DOHH2 (cell line): Measurements from ENCODE around the gene RIPK3.

Experiments used
- CTCF ChIP-seq: fragments of 200-600 bp; sonication (generic); IDR thresholded peaks from one replicate; pipeline ENCODE4 v1.5.1; 2014; ENCODE audit warnings: antibody characterized with exemption, mild to moderate bottlenecking, low read depth, low read length; ENCODE audit not compliant: poor library complexity, severe bottlenecking
- EZH2phosphoT487 ChIP-seq: fragments of 200-600 bp; sonication (generic); IDR thresholded peaks from 2 replicates; pipeline ENCODE4 v1.6.1; 2017; ENCODE audit warnings: borderline replicate concordance, mild to moderate bottlenecking, antibody characterized with exemption, low read length, moderate library complexity, mixed read lengths

GRCh38 chr14:24353559-24354481 lies 14.0 kb upstream of the RIPK3 start:
- TF ChIP-seq CTCF (no peak), EZH2phosphoT487 (no peak)
